GM23248 (cell line): ENCODE results near the gene MKI67. TPM values are rescaled to one million over a fixed set of nuclear protein-coding genes. Genes with fewer than 3 reads are reported as not detected.

ENCODE experiments used
- DNase-seq: peaks from one replicate; pipeline ENCODE4 v3.0.0-alpha.2; 2015
- H2AFZ ChIP-seq: fragments of 200-600 bp; sonication (generic); 2 replicates; pipeline ENCODE4 v1.6.1; 2016; ENCODE audit warnings: antibody characterized with exemption
- H3F3A ChIP-seq: fragments of 200-600 bp; sonication (generic); 2 replicates; pipeline ENCODE4 v1.6.1; 2016; ENCODE audit warnings: mild to moderate bottlenecking, antibody characterized with exemption, mixed run types; ENCODE audit not compliant: insufficient read depth
- H3K27ac ChIP-seq: fragments of 200-600 bp; sonication (generic); 2 replicates; pipeline ENCODE4 v1.5.1; 2016; ENCODE audit warnings: mild to moderate bottlenecking
- H3K27me3 ChIP-seq: fragments of 200-600 bp; sonication (generic); replicated peaks from 2 replicates; pipeline ENCODE4 v1.6.1; 2016; ENCODE audit warnings: mild to moderate bottlenecking; ENCODE audit not compliant: insufficient read depth
- H3K36me3 ChIP-seq: fragments of 200-600 bp; sonication (generic); 2 replicates; pipeline ENCODE4 v1.6.1; 2016; ENCODE audit warnings: low read depth, mild to moderate bottlenecking
- H3K4me1 ChIP-seq: fragments of 200-600 bp; sonication (generic); 2 replicates; pipeline ENCODE4 v1.6.1; 2016; ENCODE audit warnings: mild to moderate bottlenecking; ENCODE audit not compliant: insufficient read depth
- H3K4me2 ChIP-seq: fragments of 200-600 bp; sonication (generic); one replicate; pipeline ENCODE4 v1.6.1; 2016; ENCODE audit warnings: mild to moderate bottlenecking; ENCODE audit not compliant: unreplicated experiment
- H3K4me3 ChIP-seq: fragments of 200-600 bp; sonication (generic); 2 replicates; pipeline ENCODE4 v1.5.1; 2016; ENCODE audit warnings: mild to moderate bottlenecking
- H3K79me2 ChIP-seq: fragments of 200-600 bp; sonication (generic); 2 replicates; pipeline ENCODE4 v1.6.1; 2016; ENCODE audit warnings: mild to moderate bottlenecking; ENCODE audit not compliant: insufficient read depth
- H3K9ac ChIP-seq: fragments of 200-600 bp; sonication (generic); 2 replicates; pipeline ENCODE4 v1.6.1; 2016; ENCODE audit warnings: mild to moderate bottlenecking
- H3K9me2 ChIP-seq: fragments of 200-600 bp; sonication (generic); 2 replicates; pipeline ENCODE4 v1.6.1; 2016; ENCODE audit warnings: mixed run types, mild to moderate bottlenecking, moderate library complexity; ENCODE audit not compliant: insufficient read depth
- H3K9me3 ChIP-seq: fragments of 200-600 bp; sonication (generic); one replicate; pipeline ENCODE4 v1.6.1; 2017; ENCODE audit warnings: low read depth
- H4K20me1 ChIP-seq: fragments of 200-600 bp; sonication (generic); 2 replicates; pipeline ENCODE4 v1.6.0; 2016; ENCODE audit not compliant: insufficient read depth
- EZH2 ChIP-seq: fragments of 200-600 bp; sonication (generic); IDR thresholded peaks from 2 replicates; pipeline ENCODE4 v1.6.1; 2018; ENCODE audit warnings: antibody characterized with exemption, mild to moderate bottlenecking; ENCODE audit not compliant: insufficient read depth, poor library complexity, severe bottlenecking
- EZH2phosphoT487 ChIP-seq: fragments of 200-600 bp; sonication (generic); IDR thresholded peaks from 2 replicates; pipeline ENCODE4 v1.6.1; 2018; ENCODE audit warnings: antibody characterized with exemption, moderate library complexity, mild to moderate bottlenecking, low read depth; ENCODE audit not compliant: insufficient read depth
- WGBS, 2 experiments: methylation state at CpG; one replicate each; pipeline ENCODE4 v1.1.6; 2015 to 2017; ENCODE audit warnings: low lambda C conversion rate in 2 of 2, low coverage in 1 of 2; ENCODE audit errors: missing lambda C conversion rate in 2 of 2; 5-methylcytosine and 5-hydroxymethylcytosine counted together
- in situ Hi-C: fragments of 300-500 bp; cut with MboI; formaldehyde crosslinking; loops from 2 replicates; pipeline ENCODE4 v1.15.0; 2020
- polyA plus RNA-seq: library from polyadenylated mRNA; unstranded; fragments of >200 nt; fragmentation: Nextera tagmentation; extraction: Ambion mirVana; gene quantifications from 2 replicates; pipeline ENCODE4 v1.2.1, GENCODE V29; 2016
- total RNA-seq: library from RNA; depleted of rRNA; stranded (reverse); fragments of >200 nt; shearing (Covaris generic); gene quantifications from 2 replicates; pipeline ENCODE4 v1.2.3, GENCODE V29; 2014

The MKI67 gene
- total and polyA plus RNA-seq, 2 experiments from 2014 or later = 12.2 to 22.5 TPM

DNA sequence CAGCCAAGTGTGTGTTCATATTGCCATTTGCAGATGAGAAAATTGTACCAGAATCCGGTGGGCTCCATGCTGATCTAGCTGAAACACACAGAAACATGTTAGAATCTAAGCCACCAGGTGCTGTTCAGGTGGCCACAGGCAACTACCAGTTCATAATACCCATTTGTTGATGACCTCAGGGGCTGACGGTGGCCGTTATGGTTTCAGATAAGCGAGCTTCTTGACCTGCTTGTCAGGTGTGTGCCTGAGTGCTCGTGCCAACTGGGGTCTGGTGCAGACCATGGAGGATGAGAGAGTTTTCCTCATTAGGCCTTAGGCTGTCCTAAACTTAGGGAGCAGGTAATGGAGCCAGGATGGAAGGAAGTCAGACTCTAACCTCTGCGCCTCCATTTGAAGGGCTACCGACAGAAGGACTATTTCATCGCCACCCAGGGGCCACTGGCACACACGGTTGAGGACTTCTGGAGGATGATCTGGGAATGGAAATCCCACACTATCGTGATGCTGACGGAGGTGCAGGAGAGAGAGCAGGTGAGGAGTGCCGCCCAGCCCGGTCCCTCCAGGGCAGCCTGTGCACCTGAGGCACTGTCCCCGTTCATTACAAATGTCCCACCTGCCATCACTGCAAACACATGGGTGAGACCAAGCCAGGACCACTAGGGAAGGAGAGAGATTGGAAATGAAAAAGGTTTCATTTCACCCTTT is 53.1 kb downstream of the MKI67 start:
- no peak for DNase-seq
- no peaks in the 10 kb centered on the region for H3F3A ChIP-seq
- no peaks in the 10 kb centered on the region for H3K79me2 ChIP-seq
- H3K4me3 ChIP-seq = no peak overlapping the region
- TF ChIP-seq EZH2phosphoT487 (no peak), EZH2 (no peak)
- H3K9me2 ChIP-seq = no peaks in the 10 kb centered on the region
- WGBS, 2 experiments = 71 to 79% methylated on average over 14 of the region's 14 CpGs
- H3K9ac ChIP-seq = no peak overlapping the region
- H3K36me3 ChIP-seq = no peaks in the 10 kb centered on the region
- H3K9me3 ChIP-seq = no peaks in the 10 kb centered on the region
- no peak overlapping the region for H3K4me2 ChIP-seq
- in situ Hi-C loops = no loop called here
- H3K27ac ChIP-seq = no peak overlapping the region
- no peaks in the 10 kb centered on the region for H4K20me1 ChIP-seq
- H3K4me1 ChIP-seq = no peaks in the 10 kb centered on the region
- H2AFZ ChIP-seq = no peak overlapping the region
- no peaks in the 10 kb centered on the region for H3K27me3 ChIP-seq

- 62 to 69% methylated on average over 6 of the region's 6 CpGs for WGBS, 2 experiments
These were observed 54.2 kb downstream of the MKI67 start for GRCh38 chr10:128072046-128072445.

DNA sequence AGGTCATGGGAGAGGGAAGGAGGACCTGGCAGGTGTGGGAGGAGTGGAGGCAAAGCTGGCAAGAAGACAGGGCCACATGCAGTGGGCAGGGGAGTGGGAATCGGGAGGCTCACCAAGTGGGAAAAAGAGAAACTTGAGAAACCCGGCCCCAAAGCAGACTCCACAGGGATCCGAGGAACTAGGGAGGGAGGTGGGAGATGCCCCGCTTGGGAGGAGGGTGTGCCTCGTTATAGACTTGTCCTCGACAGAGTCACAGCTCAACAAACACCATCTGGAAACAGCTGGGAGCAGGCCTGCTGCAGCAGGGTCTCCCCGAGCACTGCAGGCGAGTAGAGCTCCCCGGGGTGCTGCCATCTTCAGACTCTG is 54.8 kb downstream of the MKI67 start:
- 41 to 50% methylated on average over 9 of the region's 9 CpGs for WGBS, 2 experiments
- Histone ChIP-seq H3K27ac (no peak overlapping the region), H3K4me2 (no peak overlapping the region), H4K20me1 (no peaks in the 10 kb centered on the region), H3K79me2 (no peaks in the 10 kb centered on the region), H3F3A (no peaks in the 10 kb centered on the region), H3K4me3 (no peak overlapping the region), H3K9me2 (no peaks in the 10 kb centered on the region), H2AFZ (no peak overlapping the region), H3K4me1 (no peaks in the 10 kb centered on the region), H3K9ac (no peak overlapping the region), H3K27me3 (no peaks in the 10 kb centered on the region), H3K36me3 (no peaks in the 10 kb centered on the region), H3K9me3 (no peaks in the 10 kb centered on the region)
- DNase-seq = no peak
- TF ChIP-seq EZH2phosphoT487 (no peak), EZH2 (no peak)
- in situ Hi-C loops = no loop called here

More at GRCh38 chr10:128072046-128072445, 54.2 kb downstream of the MKI67 start:
- no peaks in the 10 kb centered on the region for H4K20me1 ChIP-seq
- no peaks in the 10 kb centered on the region for H3F3A ChIP-seq
- H3K36me3 ChIP-seq = no peaks in the 10 kb centered on the region
- H3K27me3 ChIP-seq = no peaks in the 10 kb centered on the region
- H3K4me1 ChIP-seq = no peaks in the 10 kb centered on the region
- no peaks in the 10 kb centered on the region for H3K79me2 ChIP-seq
- H3K27ac ChIP-seq = no peak overlapping the region
- no peaks in the 10 kb centered on the region for H3K9me3 ChIP-seq
- no peak overlapping the region for H3K4me2 ChIP-seq
- H3K9me2 ChIP-seq = no peaks in the 10 kb centered on the region
- in situ Hi-C loops = no loop called here
- H3K9ac ChIP-seq = no peak overlapping the region
- no peak overlapping the region for H2AFZ ChIP-seq
- DNase-seq = no peak
- no peak for TF ChIP-seq EZH2phosphoT487
- no peak for TF ChIP-seq EZH2
- H3K4me3 ChIP-seq = no peak overlapping the region

DNA sequence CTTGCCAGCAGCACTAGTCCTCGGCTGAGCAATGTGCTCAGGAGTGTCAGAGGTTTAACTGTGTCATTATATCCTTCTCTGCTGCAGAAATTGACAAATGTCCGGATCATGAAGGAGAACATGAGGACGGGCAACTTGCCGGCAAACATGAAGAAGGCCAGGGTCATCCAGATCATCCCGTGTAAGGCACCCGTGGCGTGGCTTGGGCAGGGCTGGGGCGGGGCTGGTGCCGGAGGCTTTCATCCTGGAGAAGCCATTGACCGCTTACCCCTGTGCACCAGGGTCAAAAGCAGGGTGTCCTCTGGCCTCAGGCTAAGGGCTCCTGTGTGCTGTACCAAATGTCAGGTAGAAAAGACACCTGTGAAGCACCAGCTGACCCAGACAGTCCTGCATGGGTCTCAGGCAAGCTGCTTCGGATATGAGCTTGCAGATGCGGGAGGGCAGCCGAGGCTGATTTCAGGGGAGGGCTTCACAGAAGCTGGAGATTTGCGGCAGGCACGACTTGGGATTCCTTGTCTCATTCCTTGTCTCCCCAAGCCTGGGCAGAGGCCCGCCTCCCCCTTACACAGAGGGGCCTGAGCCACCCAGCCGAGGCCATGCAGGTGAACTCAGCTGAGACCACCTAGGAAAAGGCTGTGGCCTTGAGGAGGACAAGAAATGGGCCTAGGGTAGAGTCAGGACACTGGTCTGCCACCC is 55.4 kb downstream of the MKI67 start:
- Histone ChIP-seq H4K20me1 (no peaks in the 10 kb centered on the region), H3F3A (no peaks in the 10 kb centered on the region), H3K9me3 (no peaks in the 10 kb centered on the region), H2AFZ (no peak overlapping the region), H3K27me3 (no peaks in the 10 kb centered on the region), H3K79me2 (no peaks in the 10 kb centered on the region), H3K9me2 (no peaks in the 10 kb centered on the region), H3K4me3 (no peak overlapping the region), H3K27ac (no peak overlapping the region), H3K9ac (no peak overlapping the region), H3K4me1 (no peaks in the 10 kb centered on the region), H3K4me2 (no peak overlapping the region), H3K36me3 (no peaks in the 10 kb centered on the region)
- DNase-seq = no peak
- TF ChIP-seq EZH2phosphoT487 = no peak
- TF ChIP-seq EZH2 = no peak
- 77 to 83% methylated on average over 16 to 17 of the region's 17 CpGs for WGBS, 2 experiments
- in situ Hi-C loops = no loop called here
